GM18868 (cell line): ENCODE data around the gene AMER3.

Experiments used
- ATAC-seq: cut with Tn5 transposase; IDR thresholded peaks from one replicate; pipeline ENCODE4 v1.9.1; 2021; ENCODE audit warnings: mild to moderate bottlenecking, moderate library complexity; ENCODE audit not compliant: unreplicated experiment

The AMER3 gene

GRCh38 chr2:130813722-130814121, 58.4 kb downstream of the AMER3 start:
- ATAC-seq: no peak

- no peak for ATAC-seq
Observed at GRCh38 chr2:130814931-130815680, 59.8 kb downstream of the AMER3 start.
